GM12864 (cell line): Measurements from ENCODE around the gene NR1H4.
"Not testable (repeated sequence)": the region's sequence is repeated elsewhere in the genome, so short reads cannot be mapped to it uniquely, and the experiment has no call there.

Experiments used
- DNase-seq: peaks from one replicate; pipeline ENCODE4 v3.0.0-alpha.2; 2011; ENCODE audit warnings: low read depth
- H3K4me3 ChIP-seq: 2 replicates; pipeline ENCODE4 v1.5.1; 2011; ENCODE audit warnings: mild to moderate bottlenecking, low read depth, low read length, control low read depth
- CTCF ChIP-seq: IDR thresholded peaks from 2 replicates; pipeline ENCODE4 v1.5.1; 2011; ENCODE audit warnings: low read depth, mild to moderate bottlenecking, moderate library complexity, low read length, control low read depth, inconsistent platforms; ENCODE audit errors: missing control alignments

Gene NR1H4

GRCh38 chr12:100473716-100474150, at the start of gene NR1H4:
TSS of gene NR1H4 (plus strand) at chr12:100473866. CDS start at chr12:100493324, 19,458 bp downstream.
- H3K4me3 ChIP-seq = no peak within 1 kb of the TSS
- no peak for DNase-seq
- no peak for TF ChIP-seq CTCF

GRCh38 chr12:100426145-100426544, 47.5 kb upstream of the NR1H4 start:
- TF ChIP-seq CTCF = no peak
- H3K4me3 ChIP-seq = no peak overlapping the region
- DNase-seq = no peak

- no peak for TF ChIP-seq CTCF
- H3K4me3 ChIP-seq = no peak overlapping the region
- no peak for DNase-seq
These were observed 46.6 kb upstream of the NR1H4 start for GRCh38 chr12:100427078-100427477.

- not testable (repeated sequence) for DNase-seq, H3K4me3 ChIP-seq
These were observed 43.4 kb upstream of the NR1H4 start for GRCh38 chr12:100430251-100430650.

- DNase-seq = no peak
- no peak for TF ChIP-seq CTCF
- no peak overlapping the region for H3K4me3 ChIP-seq
These were observed 40.0 kb upstream of the NR1H4 start for GRCh38 chr12:100433701-100434100.

- no peak overlapping the region for H3K4me3 ChIP-seq
- DNase-seq = no peak
- no peak for TF ChIP-seq CTCF
These were observed 39.5 kb upstream of the NR1H4 start for GRCh38 chr12:100434177-100434576.

- H3K4me3 ChIP-seq = no peak overlapping the region
- no peak for TF ChIP-seq CTCF
- no peak for DNase-seq
These were observed 37.7 kb upstream of the NR1H4 start for GRCh38 chr12:100435957-100436356.
